ENCODE measurements around the gene KLHDC7A. TPM values are rescaled to one million over a fixed set of nuclear protein-coding genes. Genes with fewer than 3 reads are reported as not detected.

The KLHDC7A gene
- total and polyA plus RNA-seq, 2 of the 4 experiments (the other 2 are of a cell fraction) = not detected

DNA sequence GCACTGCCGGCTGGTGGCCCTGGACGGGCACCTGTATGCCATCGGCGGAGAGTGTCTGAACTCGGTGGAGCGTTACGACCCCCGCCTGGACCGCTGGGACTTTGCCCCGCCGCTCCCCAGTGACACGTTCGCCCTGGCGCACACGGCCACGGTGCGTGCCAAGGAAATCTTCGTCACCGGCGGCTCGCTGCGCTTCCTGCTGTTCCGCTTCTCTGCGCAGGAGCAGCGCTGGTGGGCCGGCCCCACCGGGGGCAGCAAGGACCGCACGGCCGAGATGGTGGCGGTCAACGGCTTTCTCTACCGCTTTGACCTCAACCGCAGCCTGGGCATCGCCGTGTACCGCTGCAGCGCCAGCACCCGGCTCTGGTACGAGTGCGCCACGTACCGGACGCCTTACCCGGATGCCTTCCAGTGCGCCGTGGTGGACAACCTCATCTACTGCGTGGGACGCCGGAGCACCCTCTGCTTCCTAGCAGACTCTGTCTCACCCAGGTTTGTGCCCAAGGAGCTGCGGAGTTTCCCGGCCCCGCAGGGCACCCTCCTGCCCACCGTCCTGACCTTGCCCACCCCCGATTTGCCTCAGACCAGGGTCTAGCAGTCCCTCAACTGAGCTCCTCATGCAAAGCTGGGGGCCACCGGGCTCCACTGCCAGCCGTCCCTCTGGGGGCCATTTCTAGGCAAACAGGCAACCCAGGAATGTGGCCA lies 2.1 kb downstream of the KLHDC7A start:
- ATAC-seq (ENCODE audit: low read depth) (no peak), DNase-seq (no peak)
- Histone ChIP-seq H3K56ac (ENCODE audit: extremely low read depth, insufficient read depth, low read length) (no peak overlapping the region), H4K5ac (ENCODE audit: low read depth, low read length) (no peak overlapping the region), H3K4me2 (ENCODE audit: low read depth, low read length) (no peak overlapping the region), H3K9me3 (ENCODE audit: control insufficient read depth, insufficient read depth, low read length) (peaks cover 34% of the 10 kb centered on the region), H3K9me1 (ENCODE audit: insufficient read depth, low read length) (no peaks in the 10 kb centered on the region), H2AK9ac (replicated peaks; ENCODE audit: low read depth, low read length, poor library complexity) (no peak overlapping the region), H4K8ac (ENCODE audit: low read depth in 2 of 2, low read length in 2 of 2) (no peak overlapping the region), H2BK15ac (ENCODE audit: low read depth, low read length) (no peak overlapping the region), H2AFZ (replicated peaks; ENCODE audit: low read length, poor library complexity) (no peak overlapping the region), H3K4me1 (ENCODE audit: control insufficient read depth, insufficient read depth, low read length) (no peaks in the 10 kb centered on the region), H2BK5ac (ENCODE audit: low read depth, low read length, poor library complexity, severe bottlenecking) (no peak overlapping the region), H3K4me3 (ENCODE audit: insufficient read depth, low read depth, low read length) (no peak overlapping the region), H3K9ac (ENCODE audit: low read depth, low read length) (no peak overlapping the region), H2AK5ac (ENCODE audit: low read depth, low read length) (no peak overlapping the region), H3K27ac (ENCODE audit: insufficient read depth, low read length) (no peak overlapping the region), H3K36me3 (ENCODE audit: control insufficient read depth, insufficient read depth, low read length) (no peaks in the 10 kb centered on the region), H3K14ac (replicated peaks; ENCODE audit: low read depth, low read length) (no peak overlapping the region), H3K18ac (ENCODE audit: low read depth, low read length) (no peak overlapping the region), H4K20me1 (ENCODE audit: insufficient read depth, low read length) (no peaks in the 10 kb centered on the region), H3K27me3 (ENCODE audit: control insufficient read depth, insufficient read depth, low read length) (no peaks in the 10 kb centered on the region), H2BK120ac (ENCODE audit: low read depth, low read length) (no peak overlapping the region), H2BK20ac (ENCODE audit: low read depth, low read length) (no peak overlapping the region), H4K91ac (ENCODE audit: insufficient read depth, low read depth, low read length) (no peak overlapping the region), H3K79me1 (ENCODE audit: low read depth in 1 of 2, low read length in 2 of 2) (no peaks in the 10 kb centered on the region), H3K23ac (ENCODE audit: low read depth, low read length) (no peak overlapping the region), H3K4ac (ENCODE audit: low read depth, low read length) (no peak overlapping the region)
- ChIA-PET POLR2A (ENCODE audit: unreplicated experiment) (no interaction called here), CTCF (no interaction called here)
- dilution Hi-C loops (cut with HindIII; ENCODE audit: low sequenced_read_pairs, unreplicated experiment) (no loop called here), intact Hi-C loops (cut with micrococcal nuclease) (no loop called here), in situ Hi-C loops (cut with MboI; ENCODE audit: low sequenced_read_pairs) (no loop called here)
- 90% methylated on average over 34 of the region's 57 CpGs; no CpG with 5 or more reads in 1 of the 2 experiments for WGBS, 2 experiments (ENCODE audit: extremely low coverage in 2 of 2, insufficient read length in 1 of 2)
- no peak for TF ChIP-seq CHD1 (IDR thresholded peaks at IDR 0.05; ENCODE audit: low read depth, low read length)
- no peak for TF ChIP-seq RAD21 (IDR thresholded peaks at IDR 0.05; ENCODE audit: low read length)
- no peak for TF ChIP-seq MAZ (IDR thresholded peaks at IDR 0.05; ENCODE audit: borderline replicate concordance, low read depth, low read length)
- TF ChIP-seq POLR2A (IDR thresholded peaks at IDR 0.05; ENCODE audit: low read depth, low read length) = no peak
- TF ChIP-seq SMC3 (IDR thresholded peaks at IDR 0.05; ENCODE audit: low read depth, low read length) = no peak
- TF ChIP-seq FOS (IDR thresholded peaks at IDR 0.05; ENCODE audit: low read depth, low read length) = no peak
- TF ChIP-seq NFE2L2 (IDR thresholded peaks at IDR 0.05; ENCODE audit: low read depth, low read length) = no peak
- TF ChIP-seq, protein P1, sequence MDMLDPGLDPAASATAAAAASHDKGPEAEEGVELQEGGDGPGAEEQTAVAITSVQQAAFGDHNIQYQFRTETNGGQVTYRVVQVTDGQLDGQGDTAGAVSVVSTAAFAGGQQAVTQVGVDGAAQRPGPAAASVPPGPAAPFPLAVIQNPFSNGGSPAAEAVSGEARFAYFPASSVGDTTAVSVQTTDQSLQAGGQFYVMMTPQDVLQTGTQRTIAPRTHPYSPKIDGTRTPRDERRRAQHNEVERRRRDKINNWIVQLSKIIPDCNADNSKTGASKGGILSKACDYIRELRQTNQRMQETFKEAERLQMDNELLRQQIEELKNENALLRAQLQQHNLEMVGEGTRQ (IDR thresholded peaks at IDR 0.05; ENCODE audit: low read depth, low read length) = no peak
- no TSS peak for BruUV-seq (replicated peaks)

All from IMR-90 (cell line).